GM23338 (cell line): ENCODE results near the gene GET4. TPM values are rescaled to one million over a fixed set of nuclear protein-coding genes. Genes with fewer than 3 reads are reported as not detected.
A peak's percentile ranks its signal among the peaks of the same experiment; 100 is the strongest.

Experiments
- ATAC-seq: fragments of 200-7000 bp; cut with Tn5 transposase; 3 replicates; pipeline ENCODE4 v1.9.1; 2020
- DNase-seq: peaks from one replicate; pipeline ENCODE4 v3.0.0-alpha.2; 2015; ENCODE audit warnings: low spot score
- H2AFZ ChIP-seq: fragments of 200-600 bp; sonication (generic); 2 replicates; pipeline ENCODE4 v1.8.0; 2016; ENCODE audit warnings: antibody characterized with exemption, mild to moderate bottlenecking, moderate library complexity
- H3F3A ChIP-seq: fragments of 200-600 bp; sonication (generic); replicated peaks from 2 replicates; pipeline ENCODE4 v1.8.0; 2017; ENCODE audit warnings: antibody characterized with exemption, mixed run types, low read depth
- H3K27ac ChIP-seq: fragments of 200-600 bp; sonication (generic); 2 replicates; pipeline ENCODE4 v1.6.1; 2016; ENCODE audit warnings: low read depth
- H3K27me3 ChIP-seq: fragments of 200-600 bp; sonication (generic); 2 replicates; pipeline ENCODE4 v1.8.0; 2016; ENCODE audit warnings: mild to moderate bottlenecking, mixed run types, moderate library complexity; ENCODE audit not compliant: insufficient read depth
- H3K36me3 ChIP-seq: fragments of 200-600 bp; sonication (generic); 2 replicates; pipeline ENCODE4 v1.8.0; 2016; ENCODE audit warnings: mild to moderate bottlenecking; ENCODE audit not compliant: insufficient read depth
- H3K4me1 ChIP-seq: fragments of 200-600 bp; sonication (generic); 2 replicates; pipeline ENCODE4 v1.8.0; 2016; ENCODE audit warnings: mild to moderate bottlenecking, moderate library complexity; ENCODE audit not compliant: insufficient read depth
- H3K4me2 ChIP-seq: fragments of 200-600 bp; sonication (generic); 2 replicates; pipeline ENCODE4 v1.7.1; 2017; ENCODE audit warnings: mixed run types
- H3K4me3 ChIP-seq: fragments of 200-600 bp; sonication (generic); 2 replicates; pipeline ENCODE4 v1.6.1; 2016; ENCODE audit warnings: mixed run types
- H3K79me2 ChIP-seq: fragments of 200-600 bp; sonication (generic); replicated peaks from 2 replicates; pipeline ENCODE4 v1.8.0; 2017; ENCODE audit warnings: mild to moderate bottlenecking; ENCODE audit not compliant: insufficient read depth
- H3K9me2 ChIP-seq: fragments of 200-600 bp; sonication (generic); 2 replicates; pipeline ENCODE4 v1.8.0; 2017; ENCODE audit not compliant: insufficient read depth
- H4K20me1 ChIP-seq: fragments of 200-600 bp; sonication (generic); replicated peaks from 2 replicates; pipeline ENCODE4 v1.8.0; 2017; ENCODE audit warnings: mild to moderate bottlenecking; ENCODE audit not compliant: insufficient read depth
- H3K27ac Mint-ChIP-seq: 2 replicates; pipeline ENCODE4 v1.8.0; 2020; ENCODE audit warnings: inconsistent platforms, mild to moderate bottlenecking, moderate library complexity, mixed read lengths
- H3K27me3 Mint-ChIP-seq: 3 replicates; pipeline ENCODE4 v1.8.0; 2022; ENCODE audit warnings: low read depth, mild to moderate bottlenecking, moderate library complexity, mixed read lengths, inconsistent platforms; ENCODE audit not compliant: insufficient read depth, poor library complexity
- H3K36me3 Mint-ChIP-seq: 3 replicates; pipeline ENCODE4 v1.8.0; 2021; ENCODE audit warnings: low read depth, mild to moderate bottlenecking, inconsistent platforms, moderate library complexity, mixed read lengths
- H3K4me1 Mint-ChIP-seq: 3 replicates; pipeline ENCODE4 v1.8.0; 2020; ENCODE audit warnings: mild to moderate bottlenecking, inconsistent platforms, mixed read lengths
- H3K4me3 Mint-ChIP-seq: 3 replicates; pipeline ENCODE4 v1.8.0; 2021; ENCODE audit warnings: moderate library complexity, mild to moderate bottlenecking, inconsistent platforms, mixed read lengths
- H3K9me3 Mint-ChIP-seq: 3 replicates; pipeline ENCODE4 v1.8.0; 2020; ENCODE audit warnings: moderate library complexity, mild to moderate bottlenecking, inconsistent platforms, mixed read lengths
- EZH2 ChIP-seq: fragments of 200-600 bp; sonication (generic); IDR thresholded peaks from one replicate; pipeline ENCODE4 v1.8.0; 2017; ENCODE audit warnings: antibody characterized with exemption, mild to moderate bottlenecking, low read depth; ENCODE audit not compliant: unreplicated experiment
- STAT1 ChIP-seq: IDR thresholded peaks from one replicate; pipeline ENCODE4 v1.6.1; 2016; ENCODE audit warnings: antibody characterized with exemption; ENCODE audit not compliant: unreplicated experiment
- ZNF114 ChIP-seq: fragments of 250-450 bp; sonication (Bioruptor Pico); IDR thresholded peaks from 2 replicates; pipeline ENCODE4 v1.5.0; 2020; ENCODE audit warnings: mild to moderate bottlenecking, moderate library complexity
- ZNF331 ChIP-seq: fragments of 250-450 bp; sonication (Bioruptor Pico); IDR thresholded peaks from 2 replicates; pipeline ENCODE4 v1.5.0; 2020; ENCODE audit warnings: low read depth, mild to moderate bottlenecking, moderate library complexity
- ZNF462 ChIP-seq: fragments of 250-450 bp; sonication (Bioruptor Pico); IDR thresholded peaks from 2 replicates; pipeline ENCODE4 v1.5.0; 2020; ENCODE audit warnings: mild to moderate bottlenecking, moderate library complexity
- polyA plus RNA-seq: library from polyadenylated mRNA; unstranded; fragments of >200 nt; fragmentation: Nextera tagmentation; extraction: Ambion mirVana; gene quantifications from 2 replicates; pipeline ENCODE4 v1.2.1, GENCODE V29; 2016
- total RNA-seq: library from RNA; depleted of rRNA; stranded (reverse); fragments of >200 nt; shearing (Covaris generic); gene quantifications from 2 replicates; pipeline ENCODE4 v1.2.3, GENCODE V29; 2014
- TF ChIP-seq, protein P1 (sequence below), 2 experiments: fragments of 200-600 bp in 1 of 2; sonication (generic) in 1 of 2; conservative IDR thresholded peaks; 2 replicates each; pipeline versions ENCODE4 v1.5.1 to v1.6.1; 2016 to 2017; ENCODE audit warnings: antibody characterized with exemption in 2 of 2, low read depth in 2 of 2, mild to moderate bottlenecking in 2 of 2, moderate library complexity in 1 of 2

The GET4 gene
- total and polyA plus RNA-seq, 2 experiments from 2014 or later = 48.0 to 79.1 TPM

DNA sequence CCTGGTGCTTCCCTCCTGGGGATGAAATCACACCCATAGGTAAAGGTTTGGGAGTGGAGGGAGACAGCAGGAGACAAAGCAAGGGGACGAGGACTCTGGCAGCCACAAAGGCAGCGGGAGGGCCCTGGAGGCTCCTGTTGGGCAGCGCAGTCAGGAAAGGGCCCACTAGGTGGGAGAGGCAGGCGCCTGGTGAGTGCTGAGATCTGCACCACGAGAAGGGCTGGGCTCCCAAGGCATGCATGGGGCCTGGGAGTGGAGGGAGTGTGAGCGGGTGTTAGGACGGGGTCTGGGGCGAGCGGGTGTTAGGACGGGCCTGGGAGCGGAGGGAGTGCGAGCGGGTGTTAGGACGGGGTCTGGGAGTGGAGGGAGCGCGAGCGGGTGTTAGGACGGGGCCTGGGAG, 13.0 kb downstream of the GET4 start:
- Histone ChIP-seq H3K27me3 (no peaks in the 10 kb centered on the region), H3K79me2 (peaks cover 50% of the 10 kb centered on the region), H3K36me3 (0 out of 2 replicates have a peak, but pooled peaks cover 6% of the 10 kb centered on the region), H2AFZ (no peak overlapping the region), H3K4me3 (no peak overlapping the region), H3F3A (no peaks in the 10 kb centered on the region), H4K20me1 (peaks cover 10% of the 10 kb centered on the region), H3K9me2 (no peaks in the 10 kb centered on the region), H3K27ac (no peak overlapping the region), H3K4me2 (no peak overlapping the region), H3K4me1 (no peaks in the 10 kb centered on the region)
- Mint-ChIP-seq H3K9me3 (no peaks in the 10 kb centered on the region; the same call in 2 of the 3 replicates), H3K27me3 (no peaks in the 10 kb centered on the region), H3K36me3 (peaks cover 58% of the 10 kb centered on the region), H3K27ac (no peak overlapping the region), H3K4me1 (peaks cover 7% of the 10 kb centered on the region), H3K4me3 (peak overlapping the region; percentile 38; the same call in 2 of the 3 replicates)
- no peak for DNase-seq
- TF ChIP-seq ZNF114 (CRISPR knock-in tag) = no peak
- no peak for TF ChIP-seq STAT1
- TF ChIP-seq EZH2 = no peak
- TF ChIP-seq, protein P1, sequence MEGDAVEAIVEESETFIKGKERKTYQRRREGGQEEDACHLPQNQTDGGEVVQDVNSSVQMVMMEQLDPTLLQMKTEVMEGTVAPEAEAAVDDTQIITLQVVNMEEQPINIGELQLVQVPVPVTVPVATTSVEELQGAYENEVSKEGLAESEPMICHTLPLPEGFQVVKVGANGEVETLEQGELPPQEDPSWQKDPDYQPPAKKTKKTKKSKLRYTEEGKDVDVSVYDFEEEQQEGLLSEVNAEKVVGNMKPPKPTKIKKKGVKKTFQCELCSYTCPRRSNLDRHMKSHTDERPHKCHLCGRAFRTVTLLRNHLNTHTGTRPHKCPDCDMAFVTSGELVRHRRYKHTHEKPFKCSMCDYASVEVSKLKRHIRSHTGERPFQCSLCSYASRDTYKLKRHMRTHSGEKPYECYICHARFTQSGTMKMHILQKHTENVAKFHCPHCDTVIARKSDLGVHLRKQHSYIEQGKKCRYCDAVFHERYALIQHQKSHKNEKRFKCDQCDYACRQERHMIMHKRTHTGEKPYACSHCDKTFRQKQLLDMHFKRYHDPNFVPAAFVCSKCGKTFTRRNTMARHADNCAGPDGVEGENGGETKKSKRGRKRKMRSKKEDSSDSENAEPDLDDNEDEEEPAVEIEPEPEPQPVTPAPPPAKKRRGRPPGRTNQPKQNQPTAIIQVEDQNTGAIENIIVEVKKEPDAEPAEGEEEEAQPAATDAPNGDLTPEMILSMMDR (conservative IDR thresholded peaks at IDR 0.05; ENCODE audit: low read depth in 2 of 2) = no peak
- no peak for TF ChIP-seq ZNF462 (CRISPR knock-in tag)
- TF ChIP-seq ZNF331 (CRISPR knock-in tag) = no peak
- peak; percentile 42 for ATAC-seq
